A549 treated with Hydrocortisone at 1 μM for 4 hours (cell line): ENCODE data around the gene RCAN3. TPM values are rescaled to one million over a fixed set of nuclear protein-coding genes. Genes with fewer than 3 reads are reported as not detected.

Experiments used
- total RNA-seq: library from RNA; stranded (reverse); fragments of 200-300 nt; extraction: Qiagen RNA extraction; gene quantifications from 5 replicates; pipeline ENCODE4 v1.2.3, GENCODE V29; 2022

Gene RCAN3
- 10.8 to 16.1 TPM (median 14.7 TPM) in 5 replicates for total RNA-seq

DNA sequence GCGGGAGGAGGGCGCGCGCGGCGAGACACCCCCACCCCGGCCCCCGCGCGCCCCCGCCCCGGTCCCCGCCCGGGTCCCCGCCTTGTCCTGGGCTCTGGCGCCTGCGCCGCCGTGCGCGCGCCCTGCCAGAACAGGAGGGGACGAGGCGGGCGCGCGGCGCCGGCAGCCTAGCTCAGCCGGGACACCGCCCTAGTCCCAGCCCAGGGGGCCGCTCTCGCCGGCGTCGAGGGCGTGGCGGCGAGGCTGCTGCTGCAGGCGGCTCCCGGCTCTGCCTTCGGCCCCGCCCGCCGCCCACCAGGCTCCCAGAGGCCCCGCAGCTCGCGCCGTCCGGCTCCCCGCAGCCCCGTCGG lies at the start of gene RCAN3:
Gene RCAN3 (plus strand): TSS at position 128 of the 350 bp plus-strand sequence. CDS start 11,537 bp downstream, outside the sequence.

DNA sequence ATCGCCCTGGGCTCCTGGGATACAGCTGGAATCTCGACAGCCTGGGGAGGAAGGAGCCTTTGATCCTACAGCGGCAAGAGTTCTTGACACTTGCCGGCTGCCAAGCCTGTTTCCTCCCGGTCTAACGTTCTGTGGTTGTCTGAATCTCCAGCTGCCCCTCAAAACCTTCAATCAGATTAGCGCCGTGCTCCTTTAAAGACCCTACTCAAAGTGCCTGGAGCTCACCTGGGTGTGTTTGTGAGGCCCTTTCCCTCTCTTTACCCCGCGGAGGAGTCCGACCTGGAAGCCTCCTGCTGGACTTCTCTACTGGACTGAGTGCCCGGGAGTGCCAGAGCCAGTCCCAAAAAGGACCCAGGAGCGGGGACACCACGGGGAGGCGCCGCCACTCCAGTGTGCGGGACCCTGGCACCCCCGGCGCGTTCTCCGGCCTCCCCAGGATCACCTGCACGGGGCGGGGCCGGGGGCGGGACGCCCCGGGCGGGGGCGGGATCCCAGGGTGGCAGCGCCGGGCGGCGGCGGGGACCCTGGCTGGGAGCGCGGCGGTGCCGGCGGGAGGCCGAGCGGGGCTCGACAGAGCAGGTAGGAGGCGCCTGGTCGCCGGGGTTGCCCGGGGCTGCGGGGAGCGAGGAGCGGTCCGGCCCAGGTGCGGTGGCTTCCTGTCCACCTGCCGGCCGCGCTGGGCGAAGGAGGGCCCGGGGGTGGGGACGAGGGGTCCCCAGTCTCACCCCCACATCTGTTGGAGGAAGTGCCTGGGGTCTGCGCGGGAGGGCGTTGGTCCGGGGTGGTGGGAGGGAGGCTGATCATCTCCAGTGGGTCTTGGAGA lies 53.2 kb downstream of the RCAN3 start, which contains the start of gene NCMAP:
Gene NCMAP (plus strand): TSS at position 497 of the 823 bp plus-strand sequence. CDS start 39,344 bp downstream, outside the sequence.

Other genes starting within 250 kb of the RCAN3 start
- gene GRHL3, start 183.5 kb upstream of the RCAN3 start, total RNA-seq = 0.79 to 1.0 TPM (median 0.84 TPM) in 5 replicates
- gene STPG1, start 89.1 kb upstream of the RCAN3 start, total RNA-seq = 6.2 to 6.9 TPM (median 6.8 TPM) in 5 replicates
- gene NIPAL3, start 87.0 kb upstream of the RCAN3 start, total RNA-seq = 6.2 to 8.6 TPM (median 7.3 TPM) in 5 replicates
- 0.03 to 0.08 TPM (median 0.07 TPM) in 5 replicates for gene NCMAP, start 53.3 kb downstream of the RCAN3 start, total RNA-seq
- gene SRRM1, start 140.5 kb downstream of the RCAN3 start, total RNA-seq = 35.2 to 63.0 TPM (median 42.4 TPM) in 5 replicates
- gene CLIC4, start 242.6 kb downstream of the RCAN3 start, total RNA-seq = 36.1 to 65.3 TPM (median 51.0 TPM) in 5 replicates